ENCODE data around the gene SFI1. TPM values are rescaled to one million over a fixed set of nuclear protein-coding genes. Genes with fewer than 3 reads are reported as not detected.

Gene SFI1
- total and polyA plus RNA-seq, 5 donors from 2014 or later, result 18.6 to 300 (median 33.3) TPM

GRCh38 chr22:31628362-31628761 lies 132.0 kb downstream of the SFI1 start:
- Histone ChIP-seq H3K36me3 (ENCODE audit: control insufficient read depth, insufficient read depth, low read length) (no peaks in the 10 kb centered on the region), H3K4me1 (ENCODE audit: control insufficient read depth, insufficient read depth, low read length, poor library complexity, severe bottlenecking) (peaks cover 30% of the 10 kb centered on the region), H3K4me3 (ENCODE audit: low read depth, low read length) (no peak overlapping the region), H3K9me3 (ENCODE audit: control insufficient read depth in 2 of 2, low read length in 2 of 2) (no peaks in the 10 kb centered on the region), H3K27ac (ENCODE audit: insufficient read depth, low read length, poor library complexity, severe bottlenecking) (peak overlapping the region; percentile 38), H3K27me3 (ENCODE audit: control insufficient read depth, insufficient read depth, low read length) (no peaks in the 10 kb centered on the region)
- ATAC-seq (ENCODE audit: low read depth in 2 of 2) (no peak), DNase-seq (no peak)
- H3K27me3 Mint-ChIP-seq, result no peaks in the 10 kb centered on the region
- peak overlapping the region in 2 of 3 donors; percentile 89 to 92 for H3K27ac Mint-ChIP-seq
- no peaks in the 10 kb centered on the region for H3K36me3 Mint-ChIP-seq
- peaks cover 0 to 1% (median 0%) of the 10 kb centered on the region in 7 donors for H3K9me3 Mint-ChIP-seq
- peak overlapping the region; percentile 29 to 86 (median 62) for H3K4me3 Mint-ChIP-seq
- peaks cover 0 to 63% (median 16%) of the 10 kb centered on the region in 4 donors for H3K4me1 Mint-ChIP-seq

GRCh38 chr22:31628969-31629708 lies 132.8 kb downstream of the SFI1 start:
- Mint-ChIP-seq H3K27me3 (no peaks in the 10 kb centered on the region), H3K36me3 (no peaks in the 10 kb centered on the region), H3K9me3 (peaks cover 0 to 1% (median 0%) of the 10 kb centered on the region in 7 donors), H3K4me3 (peak overlapping the region; percentile 66 to 92 (median 88)), H3K27ac (peak overlapping the region; percentile 85 to 92 (median 89)), H3K4me1 (peaks cover 0 to 67% (median 21%) of the 10 kb centered on the region in 4 donors)
- Histone ChIP-seq H3K4me1 (ENCODE audit: control insufficient read depth, insufficient read depth, low read length, poor library complexity, severe bottlenecking) (peaks cover 30% of the 10 kb centered on the region), H3K27ac (ENCODE audit: insufficient read depth, low read length, poor library complexity, severe bottlenecking) (peak overlapping the region; percentile 90), H3K4me3 (ENCODE audit: low read depth, low read length) (no peak overlapping the region), H3K36me3 (ENCODE audit: control insufficient read depth, insufficient read depth, low read length) (no peaks in the 10 kb centered on the region), H3K9me3 (ENCODE audit: control insufficient read depth in 2 of 2, low read length in 2 of 2) (no peaks in the 10 kb centered on the region), H3K27me3 (ENCODE audit: control insufficient read depth, insufficient read depth, low read length) (no peaks in the 10 kb centered on the region)
- DNase-seq (no peak), ATAC-seq (ENCODE audit: low read depth in 2 of 2) (no peak)

GRCh38 chr22:31629741-31630184 lies 133.4 kb downstream of the SFI1 start:
- Mint-ChIP-seq H3K4me1 (peaks cover 0 to 61% (median 20%) of the 10 kb centered on the region in 4 donors), H3K36me3 (no peaks in the 10 kb centered on the region), H3K27me3 (no peaks in the 10 kb centered on the region), H3K9me3 (no peaks in the 10 kb centered on the region), H3K27ac (peak overlapping the region in 2 of 3 donors; percentile 42 to 89), H3K4me3 (peak overlapping the region; percentile 48 to 92 (median 78))
- H3K27me3 ChIP-seq (ENCODE audit: control insufficient read depth, insufficient read depth, low read length), result no peaks in the 10 kb centered on the region
- H3K9me3 ChIP-seq (ENCODE audit: control insufficient read depth in 2 of 2, low read length in 2 of 2), result no peaks in the 10 kb centered on the region
- ATAC-seq (ENCODE audit: low read depth in 2 of 2), result no peak
- peak overlapping the region; percentile 44 for H3K4me3 ChIP-seq (ENCODE audit: low read depth, low read length)
- peaks cover 30% of the 10 kb centered on the region for H3K4me1 ChIP-seq (ENCODE audit: control insufficient read depth, insufficient read depth, low read length, poor library complexity, severe bottlenecking)
- no peaks in the 10 kb centered on the region for H3K36me3 ChIP-seq (ENCODE audit: control insufficient read depth, insufficient read depth, low read length)
- no peak for DNase-seq
- H3K27ac ChIP-seq (ENCODE audit: insufficient read depth, low read length, poor library complexity, severe bottlenecking), result peak overlapping the region; percentile 90

GRCh38 chr22:31630331-31631329 lies 134.3 kb downstream of the SFI1 start:
- H3K36me3 Mint-ChIP-seq, result no peaks in the 10 kb centered on the region
- H3K4me1 ChIP-seq (ENCODE audit: control insufficient read depth, insufficient read depth, low read length, poor library complexity, severe bottlenecking), result peaks cover 30% of the 10 kb centered on the region

GRCh38 chr22:31631436-31631835 lies 135.1 kb downstream of the SFI1 start:
- peaks cover 3% of the 10 kb centered on the region for H3K36me3 Mint-ChIP-seq
- H3K27ac Mint-ChIP-seq, result peak overlapping the region; percentile 76 to 90 (median 89)
- H3K27ac ChIP-seq (ENCODE audit: insufficient read depth, low read length, poor library complexity, severe bottlenecking), result peak overlapping the region; percentile 90
- no peaks in the 10 kb centered on the region for H3K27me3 Mint-ChIP-seq
- ATAC-seq (ENCODE audit: low read depth in 2 of 2), result no peak
- no peak overlapping the region for H3K4me3 ChIP-seq (ENCODE audit: low read depth, low read length)
- H3K36me3 ChIP-seq (ENCODE audit: control insufficient read depth, insufficient read depth, low read length), result no peaks in the 10 kb centered on the region
- H3K9me3 Mint-ChIP-seq, result no peaks in the 10 kb centered on the region
- H3K27me3 ChIP-seq (ENCODE audit: control insufficient read depth, insufficient read depth, low read length), result no peaks in the 10 kb centered on the region
- peak overlapping the region; percentile 54 to 89 (median 79) for H3K4me3 Mint-ChIP-seq
- no peak for DNase-seq
- peaks cover 30% of the 10 kb centered on the region for H3K4me1 ChIP-seq (ENCODE audit: control insufficient read depth, insufficient read depth, low read length, poor library complexity, severe bottlenecking)
- peaks cover 4 to 52% (median 23%) of the 10 kb centered on the region in 4 donors for H3K4me1 Mint-ChIP-seq
- no peaks in the 10 kb centered on the region for H3K9me3 ChIP-seq (ENCODE audit: control insufficient read depth in 2 of 2, low read length in 2 of 2)

More at GRCh38 chr22:31630331-31631329, 134.3 kb downstream of the SFI1 start:
- peak overlapping the region; percentile 90 for H3K27ac ChIP-seq (ENCODE audit: insufficient read depth, low read length, poor library complexity, severe bottlenecking)
- no peaks in the 10 kb centered on the region for H3K27me3 ChIP-seq (ENCODE audit: control insufficient read depth, insufficient read depth, low read length)
- no peaks in the 10 kb centered on the region for H3K9me3 ChIP-seq (ENCODE audit: control insufficient read depth in 2 of 2, low read length in 2 of 2)
- peak overlapping the region; percentile 44 for H3K4me3 ChIP-seq (ENCODE audit: low read depth, low read length)
- Mint-ChIP-seq H3K9me3 (no peaks in the 10 kb centered on the region), H3K27me3 (no peaks in the 10 kb centered on the region), H3K4me3 (peak overlapping the region; percentile 78 to 92 (median 90)), H3K4me1 (peaks cover under 1 to 57% (median 21%) of the 10 kb centered on the region in 4 donors), H3K27ac (peak overlapping the region; percentile 76 to 90 (median 89))
- no peaks in the 10 kb centered on the region for H3K36me3 ChIP-seq (ENCODE audit: control insufficient read depth, insufficient read depth, low read length)
- ATAC-seq (ENCODE audit: low read depth in 2 of 2), result peak; percentile 89 to 90
- peak; percentile 86 to 95 (median 89) for DNase-seq

- H3K4me3 ChIP-seq (ENCODE audit: low read depth, low read length), result no peak overlapping the region
- Mint-ChIP-seq H3K27me3 (no peaks in the 10 kb centered on the region), H3K36me3 (peaks cover 3% of the 10 kb centered on the region), H3K4me3 (peak overlapping the region in 2 of 4 donors; percentile 21 to 36), H3K4me1 (peaks cover 4 to 39% (median 16%) of the 10 kb centered on the region in 4 donors), H3K27ac (peak overlapping the region in 2 of 3 donors; percentile 42 to 57), H3K9me3 (no peaks in the 10 kb centered on the region)
- H3K9me3 ChIP-seq (ENCODE audit: control insufficient read depth in 2 of 2, low read length in 2 of 2), result no peaks in the 10 kb centered on the region
- DNase-seq (no peak), ATAC-seq (ENCODE audit: low read depth in 2 of 2) (no peak)
- no peaks in the 10 kb centered on the region for H3K27me3 ChIP-seq (ENCODE audit: control insufficient read depth, insufficient read depth, low read length)
- H3K4me1 ChIP-seq (ENCODE audit: control insufficient read depth, insufficient read depth, low read length, poor library complexity, severe bottlenecking), result peaks cover 13% of the 10 kb centered on the region
- H3K36me3 ChIP-seq (ENCODE audit: control insufficient read depth, insufficient read depth, low read length), result no peaks in the 10 kb centered on the region
- no peak overlapping the region for H3K27ac ChIP-seq (ENCODE audit: insufficient read depth, low read length, poor library complexity, severe bottlenecking)
These were observed 139.4 kb downstream of the SFI1 start for GRCh38 chr22:31635638-31636306.

- Mint-ChIP-seq H3K4me1 (peaks cover 8 to 36% (median 16%) of the 10 kb centered on the region in 4 donors), H3K27ac (peak overlapping the region; percentile 80 to 93 (median 91)), H3K9me3 (no peaks in the 10 kb centered on the region), H3K36me3 (peaks cover 7% of the 10 kb centered on the region), H3K27me3 (no peaks in the 10 kb centered on the region), H3K4me3 (no peak overlapping the region)
- no peak overlapping the region for H3K27ac ChIP-seq (ENCODE audit: insufficient read depth, low read length, poor library complexity, severe bottlenecking)
- H3K9me3 ChIP-seq (ENCODE audit: control insufficient read depth in 2 of 2, low read length in 2 of 2), result no peaks in the 10 kb centered on the region
- no peaks in the 10 kb centered on the region for H3K27me3 ChIP-seq (ENCODE audit: control insufficient read depth, insufficient read depth, low read length)
- DNase-seq (no peak), ATAC-seq (ENCODE audit: low read depth in 2 of 2) (no peak)
- H3K36me3 ChIP-seq (ENCODE audit: control insufficient read depth, insufficient read depth, low read length), result no peaks in the 10 kb centered on the region
- H3K4me1 ChIP-seq (ENCODE audit: control insufficient read depth, insufficient read depth, low read length, poor library complexity, severe bottlenecking), result peaks cover 5% of the 10 kb centered on the region
- no peak overlapping the region for H3K4me3 ChIP-seq (ENCODE audit: low read depth, low read length)
These were observed 141.1 kb downstream of the SFI1 start for GRCh38 chr22:31637447-31637890.

Measured in CD4-positive, CD25-positive, alpha-beta regulatory T cell (primary cell).